Measurements from ENCODE around the gene HOOK2. TPM values are rescaled to one million over a fixed set of nuclear protein-coding genes. Genes with fewer than 3 reads are reported as not detected.

Gene HOOK2
- total and polyA plus RNA-seq, 2 of the 13 experiments (the other 11 are each of a cell fraction or from before 2014, with no cell fraction given) = 9.2 to 12.9 TPM

GRCh38 chr19:12790628-12791344, 15.4 kb upstream of the HOOK2 start (continued):
- TF ChIP-seq TARDBP (CRISPR knock-in tag; IDR thresholded peaks at IDR 0.05) = no peak
- TF ChIP-seq, protein P1, sequence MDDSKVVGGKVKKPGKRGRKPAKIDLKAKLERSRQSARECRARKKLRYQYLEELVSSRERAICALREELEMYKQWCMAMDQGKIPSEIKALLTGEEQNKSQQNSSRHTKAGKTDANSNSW (CRISPR knock-in tag; IDR thresholded peaks at IDR 0.05; ENCODE audit: borderline replicate concordance) = no peak
- TF ChIP-seq HOXA3 (CRISPR knock-in tag; IDR thresholded peaks at IDR 0.05) = no peak
- no peak for TF ChIP-seq CBX2 (IDR thresholded peaks at IDR 0.05; ENCODE audit: low read depth, low read length)
- no peak for TF ChIP-seq CBX2 (CRISPR knock-in tag; IDR thresholded peaks at IDR 0.05; ENCODE audit: low read depth)
- no peak for TF ChIP-seq ZFYVE20 (CRISPR knock-in tag; IDR thresholded peaks at IDR 0.05; ENCODE audit: borderline replicate concordance, low read depth)
- TF ChIP-seq MEF2D (CRISPR knock-in tag; IDR thresholded peaks at IDR 0.05) = no peak
- TF ChIP-seq HOXA7 (CRISPR knock-in tag; IDR thresholded peaks at IDR 0.05) = no peak
- TF ChIP-seq NFE2L2 (IDR thresholded peaks at IDR 0.05; ENCODE audit: low read length) = no peak
- no peak for TF ChIP-seq ZNF530 (CRISPR knock-in tag; IDR thresholded peaks at IDR 0.05; ENCODE audit: low read depth)
- TF ChIP-seq, protein P2, sequence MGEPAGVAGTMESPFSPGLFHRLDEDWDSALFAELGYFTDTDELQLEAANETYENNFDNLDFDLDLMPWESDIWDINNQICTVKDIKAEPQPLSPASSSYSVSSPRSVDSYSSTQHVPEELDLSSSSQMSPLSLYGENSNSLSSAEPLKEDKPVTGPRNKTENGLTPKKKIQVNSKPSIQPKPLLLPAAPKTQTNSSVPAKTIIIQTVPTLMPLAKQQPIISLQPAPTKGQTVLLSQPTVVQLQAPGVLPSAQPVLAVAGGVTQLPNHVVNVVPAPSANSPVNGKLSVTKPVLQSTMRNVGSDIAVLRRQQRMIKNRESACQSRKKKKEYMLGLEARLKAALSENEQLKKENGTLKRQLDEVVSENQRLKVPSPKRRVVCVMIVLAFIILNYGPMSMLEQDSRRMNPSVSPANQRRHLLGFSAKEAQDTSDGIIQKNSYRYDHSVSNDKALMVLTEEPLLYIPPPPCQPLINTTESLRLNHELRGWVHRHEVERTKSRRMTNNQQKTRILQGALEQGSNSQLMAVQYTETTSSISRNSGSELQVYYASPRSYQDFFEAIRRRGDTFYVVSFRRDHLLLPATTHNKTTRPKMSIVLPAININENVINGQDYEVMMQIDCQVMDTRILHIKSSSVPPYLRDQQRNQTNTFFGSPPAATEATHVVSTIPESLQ (CRISPR knock-in tag; conservative IDR thresholded peaks at IDR 0.05) = no peak
- TF ChIP-seq ZNF576 (CRISPR knock-in tag; IDR thresholded peaks at IDR 0.05) = no peak
- no peak for TF ChIP-seq NAIF1 (CRISPR knock-in tag; IDR thresholded peaks at IDR 0.05; ENCODE audit: borderline replicate concordance)
- no peak for TF ChIP-seq NFYB (CRISPR knock-in tag; IDR thresholded peaks at IDR 0.05)
- no peak for TF ChIP-seq NONO (IDR thresholded peaks at IDR 0.05)
- no peak for TF ChIP-seq NONO (CRISPR knock-in tag; conservative IDR thresholded peaks at IDR 0.05)
- TF ChIP-seq SIN3A (IDR thresholded peaks at IDR 0.05; ENCODE audit: borderline replicate concordance, low read depth, low read length) = 0 out of 2 replicates have a peak, but pooled peaks have one; percentile 22
- no peak for TF ChIP-seq MYC (CRISPR knock-in tag; IDR thresholded peaks at IDR 0.05; ENCODE audit: borderline replicate concordance)
- no peak; the same call in 1 of the 2 replicates for TF ChIP-seq GATAD2A (CRISPR knock-in tag; IDR thresholded peaks at IDR 0.05)
- no peak for TF ChIP-seq HCFC1 (IDR thresholded peaks at IDR 0.05; ENCODE audit: low read depth, low read length)
- no peak for TF ChIP-seq ZNF564 (CRISPR knock-in tag; IDR thresholded peaks at IDR 0.05)

Data from HepG2 (cell line).